Panc1 (cell line): ENCODE results near the gene ADAP2. TPM values are rescaled to one million over a fixed set of nuclear protein-coding genes. Genes with fewer than 3 reads are reported as not detected.
"Not testable (repeated sequence)": the region's sequence is repeated elsewhere in the genome, so short reads cannot be mapped to it uniquely, and the experiment has no call there.

Experiments
- ATAC-seq: fragments of 200-7000 bp; cut with Tn5 transposase; 2 replicates; pipeline ENCODE4 v1.9.1; 2020; ENCODE audit warnings: mild to moderate bottlenecking, moderate library complexity
- BruUV-seq: library from RNA; stranded (reverse); fragments of 400-500 nt; replicated peaks from 2 replicates; lab custom pipeline; 2021; lab: Mats Ljungman, UMichigan
- CTCF ChIA-PET: fragments of 300-600 bp; sonication (Branson Sonifier 250); formaldehyde crosslinking; loops from one replicate; lab custom pipeline; 2022; ENCODE audit warnings: antibody characterized with exemption; lab: Charles Lee
- POLR2A ChIA-PET: fragments of 300-600 bp; sonication (Branson Sonifier 250); formaldehyde crosslinking; loops from one replicate; lab custom pipeline; 2022; ENCODE audit warnings: antibody characterized with exemption; lab: Charles Lee
- DNase-seq: peaks from one replicate; pipeline ENCODE4 v3.0.0-alpha.2; 2010; ENCODE audit warnings: low read depth, low spot score
- H3K27ac ChIP-seq: 2 replicates; pipeline ENCODE4 v1.5.1; 2011; ENCODE audit warnings: mild to moderate bottlenecking, low read length, inconsistent platforms
- H3K27me3 ChIP-seq: fragments of 200-500 bp; sonication (Bioruptor generic); 2 replicates; pipeline ENCODE4 v1.6.0; 2014; ENCODE audit warnings: low read length, inconsistent platforms; ENCODE audit not compliant: control insufficient read depth, insufficient read depth
- H3K36me3 ChIP-seq: fragments of 200-500 bp; sonication (Bioruptor generic); 2 replicates; pipeline ENCODE4 v1.5.1; 2014; ENCODE audit warnings: inconsistent platforms, mild to moderate bottlenecking, low read length, moderate library complexity; ENCODE audit not compliant: control insufficient read depth, insufficient read depth
- H3K4me1 ChIP-seq: 2 replicates; pipeline ENCODE4 v1.5.1; 2011; ENCODE audit warnings: inconsistent platforms, mild to moderate bottlenecking, low read length, moderate library complexity; ENCODE audit not compliant: control insufficient read depth, insufficient read depth
- H3K4me3 ChIP-seq, 2 experiments: 2 replicates each; pipeline ENCODE4 v1.5.1; 2011 to 2012; ENCODE audit warnings: low read depth in 2 of 2, low read length in 2 of 2, mild to moderate bottlenecking in 2 of 2, inconsistent platforms in 1 of 2, moderate library complexity in 1 of 2
- H3K9me3 ChIP-seq: fragments of 200-500 bp; sonication (Bioruptor generic); 2 replicates; pipeline ENCODE4 v1.5.1; 2014; ENCODE audit warnings: low read depth, mild to moderate bottlenecking, inconsistent platforms, low read length, moderate library complexity; ENCODE audit not compliant: control insufficient read depth, insufficient read depth
- POLR2AphosphoS5 ChIP-seq: IDR thresholded peaks from 2 replicates; pipeline ENCODE4 v1.6.1; 2012; ENCODE audit warnings: mild to moderate bottlenecking, low read depth, low read length, moderate library complexity
- REST ChIP-seq, 2 experiments: IDR thresholded peaks; 2 replicates each; pipeline ENCODE4 v1.6.1; 2011 to 2012; ENCODE audit warnings: low read depth in 2 of 2, control low read depth in 1 of 2, low read length in 1 of 2, mild to moderate bottlenecking in 1 of 2, moderate library complexity in 1 of 2; ENCODE audit not compliant: insufficient read depth in 1 of 2
- SIN3A ChIP-seq: IDR thresholded peaks from 2 replicates; pipeline ENCODE4 v1.6.1; 2012; ENCODE audit warnings: low read depth, mild to moderate bottlenecking, low read length, moderate library complexity, borderline replicate concordance; ENCODE audit not compliant: insufficient read depth
- TCF7L2 ChIP-seq: IDR thresholded peaks from 2 replicates; pipeline ENCODE4 v1.6.1; 2011; ENCODE audit warnings: mild to moderate bottlenecking, low read depth, low read length, inconsistent platforms
- in situ Hi-C: cut with HindIII; loops from 2 replicates; pipeline ENCODE4 v1.10.0; 2016; ENCODE audit warnings: low sequenced_read_pairs, low pct_unique_long_range_greater_than_20kb
- intact Hi-C: fragments of 100-400 bp; cut with micrococcal nuclease; formaldehyde crosslinking; loops from one replicate; pipeline ENCODE4 v1.10.0; 2022; ENCODE audit not compliant: unreplicated experiment
- total RNA-seq: library from RNA; stranded (reverse); gene quantifications from one replicate; pipeline ENCODE4 v1.2.1, GENCODE V29; 2021; ENCODE audit not compliant: unreplicated experiment
- TF ChIP-seq, protein P1 (sequence below): fragments of 450-650 bp; IDR thresholded peaks from 2 replicates; pipeline ENCODE4 v1.5.1; 2017; ENCODE audit warnings: mild to moderate bottlenecking

The ADAP2 gene
- total RNA-seq, 1 experiment from 2014 or later, result 2.4 TPM

- H3K4me3 ChIP-seq, result no peak overlapping the region
- POLR2A ChIA-PET, result no interaction called here
- no peaks in the 10 kb centered on the region for H3K36me3 ChIP-seq
- TF ChIP-seq POLR2AphosphoS5 (no peak), SIN3A (no peak), TCF7L2 (no peak), REST (IDR thresholded peaks at IDR 0.05; ENCODE audit: insufficient read depth in 1 of 2, low read depth in 2 of 2, low read length in 1 of 2) (no peak)
- TF ChIP-seq, protein P1, sequence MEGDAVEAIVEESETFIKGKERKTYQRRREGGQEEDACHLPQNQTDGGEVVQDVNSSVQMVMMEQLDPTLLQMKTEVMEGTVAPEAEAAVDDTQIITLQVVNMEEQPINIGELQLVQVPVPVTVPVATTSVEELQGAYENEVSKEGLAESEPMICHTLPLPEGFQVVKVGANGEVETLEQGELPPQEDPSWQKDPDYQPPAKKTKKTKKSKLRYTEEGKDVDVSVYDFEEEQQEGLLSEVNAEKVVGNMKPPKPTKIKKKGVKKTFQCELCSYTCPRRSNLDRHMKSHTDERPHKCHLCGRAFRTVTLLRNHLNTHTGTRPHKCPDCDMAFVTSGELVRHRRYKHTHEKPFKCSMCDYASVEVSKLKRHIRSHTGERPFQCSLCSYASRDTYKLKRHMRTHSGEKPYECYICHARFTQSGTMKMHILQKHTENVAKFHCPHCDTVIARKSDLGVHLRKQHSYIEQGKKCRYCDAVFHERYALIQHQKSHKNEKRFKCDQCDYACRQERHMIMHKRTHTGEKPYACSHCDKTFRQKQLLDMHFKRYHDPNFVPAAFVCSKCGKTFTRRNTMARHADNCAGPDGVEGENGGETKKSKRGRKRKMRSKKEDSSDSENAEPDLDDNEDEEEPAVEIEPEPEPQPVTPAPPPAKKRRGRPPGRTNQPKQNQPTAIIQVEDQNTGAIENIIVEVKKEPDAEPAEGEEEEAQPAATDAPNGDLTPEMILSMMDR, result no peak
- BruUV-seq, result no TSS peak
- no peak for DNase-seq
- H3K9me3 ChIP-seq, result no peaks in the 10 kb centered on the region
- ATAC-seq, result no peak
- no peak overlapping the region for H3K27ac ChIP-seq
- no peaks in the 10 kb centered on the region for H3K4me1 ChIP-seq
- intact Hi-C loops (no loop called here), in situ Hi-C loops (no loop called here)
- CTCF ChIA-PET, result interaction anchor here (0.6 kb wide), 1 partner anchor 43 kb away, joined by 3 read pairs; no protein-coding TSS in a partner anchor
- H3K27me3 ChIP-seq, result no peaks in the 10 kb centered on the region
Measured at GRCh38 chr17:30929081-30929633, 7.4 kb downstream of the ADAP2 start.

GRCh38 chr17:30929861-30930260, 8.1 kb downstream of the ADAP2 start:
- intact Hi-C loops, DNase-seq, H3K4me3 ChIP-seq, H3K27me3 ChIP-seq, in situ Hi-C loops, POLR2A ChIA-PET, BruUV-seq, H3K27ac ChIP-seq, H3K4me1 ChIP-seq, ATAC-seq, H3K36me3 ChIP-seq, H3K9me3 ChIP-seq: not testable (repeated sequence)
- CTCF ChIA-PET, result interaction anchor here (0.6 kb wide), 1 partner anchor 42 kb away, joined by 3 read pairs; no protein-coding TSS in a partner anchor

GRCh38 chr17:30930495-30930894, 8.8 kb downstream of the ADAP2 start:
- intact Hi-C loops, result no loop called here
- in situ Hi-C loops, result no loop called here
- H3K27ac ChIP-seq, result no peak overlapping the region
- POLR2A ChIA-PET, result no interaction called here
- H3K36me3 ChIP-seq, result no peaks in the 10 kb centered on the region
- CTCF ChIA-PET, result interaction anchor here (0.6 kb wide), 1 partner anchor 70 kb away, joined by 4 read pairs; no protein-coding TSS in a partner anchor
- BruUV-seq, result no TSS peak
- H3K9me3 ChIP-seq, result no peaks in the 10 kb centered on the region
- 0 out of 2 replicates have a peak, but pooled peaks have one; percentile 7 for ATAC-seq
- no peaks in the 10 kb centered on the region for H3K4me1 ChIP-seq
- no peak for DNase-seq
- H3K27me3 ChIP-seq, result no peaks in the 10 kb centered on the region
- no peak overlapping the region for H3K4me3 ChIP-seq
- TF ChIP-seq, protein P1, result no peak
- no peak for TF ChIP-seq REST (IDR thresholded peaks at IDR 0.05; ENCODE audit: insufficient read depth in 1 of 2, low read depth in 2 of 2, low read length in 1 of 2)
- TF ChIP-seq TCF7L2, result no peak
- TF ChIP-seq SIN3A, result no peak
- no peak for TF ChIP-seq POLR2AphosphoS5
